WERI-Rb-1 (cell line): Measurements from ENCODE around the gene PCNX2.

ENCODE experiments used
- DNase-seq: peaks from one replicate; pipeline ENCODE4 v3.0.0-alpha.2; 2020
- H3K27ac ChIP-seq: fragments of 250-450 bp; sonication (Bioruptor Pico); 2 replicates; pipeline ENCODE4 v1.5.1; 2020; ENCODE audit warnings: mild to moderate bottlenecking, moderate library complexity
- H3K27me3 ChIP-seq: fragments of 250-450 bp; sonication (Bioruptor Pico); 2 replicates; pipeline ENCODE4 v1.5.1; 2021; ENCODE audit warnings: mild to moderate bottlenecking, low read depth, moderate library complexity; ENCODE audit not compliant: insufficient read depth, severe bottlenecking
- H3K36me3 ChIP-seq: fragments of 250-450 bp; sonication (Bioruptor Pico); 2 replicates; pipeline ENCODE4 v1.5.1; 2020; ENCODE audit warnings: mild to moderate bottlenecking, moderate library complexity
- H3K4me3 ChIP-seq: 2 replicates; pipeline ENCODE4 v1.5.1; 2011; ENCODE audit warnings: low read depth, mild to moderate bottlenecking, control low read depth, low read length
- H3K9me3 ChIP-seq: fragments of 250-450 bp; sonication (Bioruptor Pico); 2 replicates; pipeline ENCODE4 v1.5.1; 2021; ENCODE audit warnings: mild to moderate bottlenecking, moderate library complexity; ENCODE audit not compliant: severe bottlenecking
- CTCF ChIP-seq: IDR thresholded peaks from 2 replicates; pipeline ENCODE4 v1.5.1; 2011; ENCODE audit warnings: low read depth, mild to moderate bottlenecking, control low read depth, inconsistent platforms, low read length

Gene PCNX2

GRCh38 chr1:232987046-232987773, 308.3 kb downstream of the PCNX2 start:
- Histone ChIP-seq H3K4me3 (no peak overlapping the region), H3K27me3 (no peaks in the 10 kb centered on the region), H3K9me3 (peaks cover 3% of the 10 kb centered on the region), H3K27ac (no peak overlapping the region), H3K36me3 (no peaks in the 10 kb centered on the region)
- no peak for DNase-seq
- TF ChIP-seq CTCF, result no peak

- no peak for DNase-seq
- Histone ChIP-seq H3K4me3 (no peak overlapping the region), H3K27ac (no peak overlapping the region), H3K27me3 (no peaks in the 10 kb centered on the region), H3K36me3 (no peaks in the 10 kb centered on the region), H3K9me3 (no peaks in the 10 kb centered on the region)
- no peak for TF ChIP-seq CTCF
These were observed 309.0 kb downstream of the PCNX2 start for GRCh38 chr1:232986527-232986922.

DNA sequence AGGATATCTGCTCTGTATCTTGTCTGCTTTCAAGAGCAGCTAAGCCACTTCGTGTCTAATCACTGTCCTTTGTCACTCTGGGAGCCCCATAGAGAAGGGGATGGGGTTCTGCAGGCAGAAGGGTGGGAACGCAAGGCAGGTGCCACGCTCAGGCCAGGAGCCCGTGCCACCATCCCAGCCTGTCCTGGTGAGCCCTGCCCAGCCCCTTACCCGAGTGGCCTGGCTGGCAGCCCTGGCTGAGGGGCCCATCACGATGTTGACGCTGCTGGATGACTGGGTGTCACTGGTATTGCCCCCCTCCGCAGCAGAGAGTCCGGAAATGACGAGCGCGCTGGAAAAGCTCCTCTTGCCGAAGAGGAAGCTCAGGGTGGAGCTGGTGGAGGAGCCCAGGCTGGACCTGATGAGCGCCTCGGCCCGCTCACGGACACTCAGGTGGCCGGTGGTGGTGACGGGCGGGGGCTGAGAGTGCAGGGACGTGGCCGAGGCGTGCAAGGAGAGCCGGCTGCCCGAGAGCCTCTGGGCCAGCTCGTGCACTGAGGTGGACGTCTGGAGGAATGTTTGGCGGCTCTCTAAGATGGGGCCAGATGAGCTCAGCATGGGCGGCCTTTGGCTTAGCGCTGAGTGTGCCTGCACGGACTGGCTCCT, 309.5 kb downstream of the PCNX2 start:
- no peaks in the 10 kb centered on the region for H3K9me3 ChIP-seq
- no peak for TF ChIP-seq CTCF
- H3K27me3 ChIP-seq, result no peaks in the 10 kb centered on the region
- DNase-seq, result no peak
- no peaks in the 10 kb centered on the region; the same call in 1 of the 2 replicates for H3K36me3 ChIP-seq
- H3K4me3 ChIP-seq, result no peak overlapping the region
- H3K27ac ChIP-seq, result no peak overlapping the region

- TF ChIP-seq CTCF, result no peak
- Histone ChIP-seq H3K9me3 (no peaks in the 10 kb centered on the region), H3K27me3 (no peaks in the 10 kb centered on the region), H3K27ac (no peak overlapping the region), H3K36me3 (no peaks in the 10 kb centered on the region; the same call in 1 of the 2 replicates), H3K4me3 (no peak overlapping the region)
- DNase-seq, result no peak
These were observed 310.7 kb downstream of the PCNX2 start for GRCh38 chr1:232984577-232985425.

GRCh38 chr1:232983817-232984567, 311.5 kb downstream of the PCNX2 start:
- Histone ChIP-seq H3K27me3 (no peaks in the 10 kb centered on the region), H3K4me3 (no peak overlapping the region), H3K36me3 (peaks cover 5% of the 10 kb centered on the region; the same call in 1 of the 2 replicates), H3K9me3 (no peaks in the 10 kb centered on the region), H3K27ac (no peak overlapping the region)
- no peak for TF ChIP-seq CTCF
- no peak for DNase-seq
